Measurements from ENCODE around the gene TXNRD1.
"Not testable (repeated sequence)": the region's sequence is repeated elsewhere in the genome, so short reads cannot be mapped to it uniquely, and the experiment has no call there.

Gene TXNRD1

GRCh38 chr12:104306376-104306775 lies 90.8 kb downstream of the TXNRD1 start:
- no peak for DNase-seq

- no peak for DNase-seq
These were observed 91.5 kb downstream of the TXNRD1 start for GRCh38 chr12:104306943-104307654.

DNA sequence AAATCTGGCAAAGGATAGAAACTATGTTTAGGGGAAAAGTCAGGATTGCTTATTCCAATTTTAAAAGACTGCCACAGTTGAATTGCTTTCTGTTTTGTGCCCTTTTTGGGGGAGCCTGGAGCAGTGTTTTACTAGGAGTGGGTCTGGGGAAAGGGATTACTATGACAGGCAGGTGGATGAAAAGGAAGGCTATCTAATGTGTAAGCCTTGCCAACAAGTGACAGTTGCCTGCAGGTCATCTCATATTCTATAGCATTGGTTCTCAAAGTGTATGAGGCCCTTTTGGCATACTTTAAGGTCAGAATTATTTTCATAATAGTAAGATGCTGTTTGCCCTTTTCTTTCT lies 92.0 kb downstream of the TXNRD1 start:
- no peak for DNase-seq

DNA sequence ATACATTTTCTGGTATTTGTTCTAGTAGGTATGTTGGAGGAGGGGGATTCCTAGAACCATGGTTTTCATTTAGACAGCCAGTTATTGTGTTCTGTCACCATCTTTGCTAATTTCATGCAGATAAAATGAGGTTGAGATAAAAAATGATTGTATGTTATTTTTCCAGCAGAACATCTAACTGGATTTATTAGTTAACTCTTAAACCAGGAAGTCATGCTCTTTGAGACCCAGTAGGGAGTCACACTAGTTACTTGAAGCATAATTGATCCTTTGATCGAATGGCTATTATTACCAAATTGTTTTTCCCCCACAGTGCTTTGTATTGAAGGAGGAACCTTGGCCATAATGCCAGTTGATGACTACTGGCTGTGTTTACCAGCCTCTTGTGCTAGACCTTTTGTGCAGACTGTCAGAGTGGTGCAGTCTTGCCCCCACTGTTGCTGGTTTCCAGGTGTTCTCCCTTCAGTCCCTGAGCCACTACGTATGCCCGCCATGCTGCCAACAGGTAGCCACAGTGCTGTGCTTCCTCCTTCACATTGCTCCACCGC lies 93.9 kb downstream of the TXNRD1 start:
- no peak for DNase-seq

- no peak for DNase-seq
These were observed 95.4 kb downstream of the TXNRD1 start for GRCh38 chr12:104310751-104311633.

DNA sequence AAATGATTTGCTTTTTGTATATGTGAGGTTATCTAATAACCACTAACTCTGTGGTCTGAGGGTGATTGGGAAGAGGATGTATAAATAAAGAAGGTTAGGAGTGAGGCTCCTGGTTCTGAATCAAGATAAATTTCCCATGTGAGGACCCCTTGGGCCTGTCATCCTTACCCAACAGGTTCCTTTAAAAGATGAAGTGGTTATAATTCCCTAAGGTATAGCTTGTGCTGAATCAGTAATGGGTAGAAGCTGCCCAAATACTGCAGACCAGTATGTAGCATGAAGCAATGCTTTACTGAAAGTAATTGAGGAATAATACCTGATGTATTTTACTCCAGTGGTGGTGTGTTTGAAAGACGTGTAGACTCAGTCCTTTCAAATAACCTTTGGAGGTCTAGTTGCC lies 96.6 kb downstream of the TXNRD1 start:
- DNase-seq = no peak

GRCh38 chr12:104312654-104313053 lies 97.1 kb downstream of the TXNRD1 start:
- no peak for DNase-seq

GRCh38 chr12:104313568-104314241 lies 98.1 kb downstream of the TXNRD1 start:
- DNase-seq = no peak

DNA sequence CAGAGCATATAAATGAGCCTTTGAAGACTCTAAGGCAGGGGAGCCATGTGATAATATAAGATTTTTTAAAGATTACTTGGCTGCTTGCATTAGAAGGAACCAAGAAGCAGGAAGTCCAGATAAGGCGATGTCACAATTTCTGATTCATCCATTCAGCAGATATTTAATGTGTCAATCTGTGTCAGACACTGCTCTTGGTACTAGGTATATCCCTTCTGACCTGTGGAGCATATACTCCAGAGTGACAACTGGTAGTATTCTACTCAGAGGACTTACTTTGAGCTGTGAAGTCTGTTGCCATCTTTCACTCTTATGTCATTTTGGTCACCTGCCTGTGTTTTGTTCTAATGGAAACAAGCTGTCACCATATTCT lies 98.6 kb downstream of the TXNRD1 start:
- DNase-seq = no peak

DNA sequence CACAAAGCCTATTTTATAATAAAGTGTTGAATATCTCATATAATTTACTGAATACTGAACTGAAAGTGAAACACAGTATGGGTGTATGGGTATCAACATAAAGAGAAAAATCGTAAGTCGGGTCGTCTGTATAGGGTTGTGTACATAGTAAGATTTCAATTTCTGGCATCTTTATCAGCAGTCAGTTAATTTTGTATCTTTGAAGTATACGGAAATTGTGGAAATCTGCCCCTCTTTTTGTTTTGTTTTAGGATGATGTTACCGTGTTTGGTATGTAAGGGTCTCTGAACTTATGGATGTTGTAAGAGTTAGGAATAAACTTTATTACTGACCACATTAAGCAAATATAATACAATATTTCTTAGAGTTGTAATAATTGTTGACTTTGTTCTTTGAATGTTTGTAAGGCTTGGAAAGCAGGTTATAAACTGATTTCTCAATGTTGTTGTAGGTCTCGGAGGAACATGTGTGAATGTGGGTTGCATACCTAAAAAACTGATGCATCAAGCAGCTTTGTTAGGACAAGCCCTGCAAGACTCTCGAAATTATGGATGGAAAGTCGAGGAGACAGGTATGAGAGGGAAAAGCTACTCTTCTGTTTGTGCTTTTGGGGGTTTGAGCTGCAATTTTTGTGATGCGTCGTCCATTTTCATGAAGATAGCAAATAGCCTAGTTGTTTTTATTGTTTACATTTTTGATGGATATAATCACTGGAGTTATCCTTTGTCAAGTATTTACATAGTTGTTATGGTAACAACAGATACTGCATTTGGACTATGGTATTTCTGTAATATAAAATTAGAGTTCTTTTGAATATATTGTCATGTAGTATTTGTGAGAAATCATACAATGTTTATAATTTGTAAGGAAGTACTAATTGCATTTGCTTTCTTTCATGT lies 100.0 kb downstream of the TXNRD1 start:
- no peak for DNase-seq

DNA sequence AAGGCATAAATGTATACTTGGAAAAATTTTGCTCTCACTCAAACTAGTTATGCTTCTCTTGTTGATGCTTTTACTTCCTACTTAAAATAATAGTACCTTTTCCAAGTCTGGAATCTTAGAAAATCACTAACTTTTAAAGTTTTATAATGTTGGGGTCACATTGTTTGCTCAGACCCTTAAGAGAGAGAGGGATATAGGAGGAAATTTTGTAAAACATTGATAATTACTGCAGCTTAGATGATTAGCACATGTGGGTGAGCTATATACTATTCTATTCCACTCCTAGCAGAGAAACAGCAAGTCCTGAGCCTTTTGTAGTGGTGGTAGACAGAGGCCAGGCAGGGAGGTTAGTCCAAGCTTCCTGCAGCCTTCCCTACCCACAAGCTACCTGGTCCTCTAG lies 101.4 kb downstream of the TXNRD1 start:
- no peak for DNase-seq

DNA sequence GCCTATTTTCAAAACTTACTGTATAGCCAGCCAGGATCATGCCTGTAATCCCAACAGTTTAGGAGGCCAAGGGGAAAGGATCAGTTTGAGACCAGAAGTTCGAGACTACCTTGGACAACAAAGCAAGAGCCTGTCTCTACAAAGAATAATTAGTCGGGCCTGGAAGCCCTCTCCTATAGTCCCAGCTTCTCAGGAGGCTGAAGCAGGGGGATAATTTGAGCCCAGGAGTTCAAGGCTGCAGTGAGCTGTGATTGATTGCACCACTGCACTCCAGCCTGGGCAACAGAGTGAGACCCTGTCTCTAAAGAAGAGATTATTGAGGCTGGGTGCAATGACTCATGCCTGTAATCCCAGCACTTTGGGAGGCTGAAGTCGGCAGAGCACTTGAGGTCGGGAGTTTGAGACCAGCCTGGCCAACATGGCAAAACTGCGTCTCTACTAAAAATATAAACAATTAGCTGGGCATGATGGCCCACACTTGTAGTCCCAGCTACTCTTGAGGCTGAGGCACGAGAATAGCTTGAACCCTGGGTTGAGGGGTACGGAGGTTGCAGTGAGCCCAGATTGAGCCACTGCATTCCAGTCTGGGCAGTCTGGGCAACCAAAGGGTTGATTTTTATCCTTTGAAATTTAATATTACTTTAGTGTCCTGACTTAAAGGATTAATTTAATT lies 102.1 kb downstream of the TXNRD1 start:
- no peak for DNase-seq

GRCh38 chr12:104319028-104319427 lies 103.4 kb downstream of the TXNRD1 start:
- DNase-seq = no peak

DNA sequence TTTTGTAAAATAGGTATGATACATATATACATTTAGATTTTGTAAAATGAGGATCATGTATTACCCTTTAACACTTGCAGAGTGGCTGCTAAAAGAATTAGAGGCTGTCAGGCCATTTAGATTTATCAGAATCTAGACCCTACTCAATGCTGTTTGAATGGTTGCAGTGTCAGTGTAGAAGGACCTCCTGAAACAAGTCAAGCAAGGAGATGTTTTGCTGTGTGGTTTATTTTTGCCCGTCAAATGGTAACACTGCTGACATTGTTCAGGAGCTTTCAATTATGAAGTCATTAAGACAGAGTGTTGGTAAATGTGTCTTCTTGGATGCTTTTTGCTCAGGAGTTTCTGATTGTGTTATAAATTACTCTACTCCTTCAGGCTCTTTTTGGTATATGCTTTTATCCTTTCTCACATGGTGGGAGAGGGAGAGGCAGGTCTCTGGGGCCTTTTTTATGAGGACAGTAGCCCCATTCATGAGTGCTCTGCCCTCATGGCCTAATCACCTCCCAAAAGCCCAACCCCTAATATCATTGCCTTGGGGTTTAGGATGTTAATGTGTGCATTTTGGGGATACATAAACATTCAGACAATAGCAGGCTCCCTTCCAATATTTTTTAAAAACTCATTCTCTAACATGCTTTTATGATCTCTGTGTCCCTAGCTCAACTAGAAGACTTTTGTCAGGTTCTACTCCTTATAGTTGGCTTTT lies 104.5 kb downstream of the TXNRD1 start:
- no peak for DNase-seq

- DNase-seq = no peak
These were observed 105.0 kb downstream of the TXNRD1 start for GRCh38 chr12:104320627-104321024.

DNA sequence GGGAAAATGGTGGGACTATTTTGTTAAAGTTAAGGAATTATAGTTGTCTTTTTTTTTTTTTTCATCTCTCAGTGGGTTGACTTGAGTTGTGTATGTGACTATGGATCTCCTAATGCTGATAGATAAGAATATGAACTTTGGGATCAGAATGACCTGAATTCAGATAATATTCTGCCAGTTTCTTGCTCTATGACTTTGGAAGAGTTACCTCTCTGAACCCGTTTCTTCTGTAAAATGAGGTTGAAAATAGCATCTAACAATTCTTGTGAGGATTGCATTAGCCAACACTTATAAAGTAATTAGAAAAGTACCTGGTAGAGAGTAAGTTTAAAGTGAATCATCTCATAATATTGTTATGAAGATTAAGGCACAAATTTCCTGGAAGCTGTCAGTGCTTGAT lies 106.4 kb downstream of the TXNRD1 start:
- no peak for DNase-seq

GRCh38 chr12:104322533-104322932 lies 107.0 kb downstream of the TXNRD1 start:
- not testable (repeated sequence) for DNase-seq

- no peak for DNase-seq
These were observed 108.3 kb downstream of the TXNRD1 start for GRCh38 chr12:104323899-104324298.

GRCh38 chr12:104328278-104328677 lies 112.7 kb downstream of the TXNRD1 start:
- DNase-seq = not testable (repeated sequence)

- no peak for DNase-seq
These were observed 113.2 kb downstream of the TXNRD1 start for GRCh38 chr12:104328790-104329189.
